Activated CD4-positive, alpha-beta T cell treated with anti-CD3 and anti-CD28 coated beads, Interleukin-2, amount 10 ng/mL, durations not matched to agents 24 days and 14 days (primary cell): ENCODE data around the gene MAP2K7. TPM values are rescaled to one million over a fixed set of nuclear protein-coding genes. Genes with fewer than 3 reads are reported as not detected.
A peak's percentile ranks its signal among the peaks of the same experiment; 100 is the strongest.
"Not testable (repeated sequence)": the region's sequence is repeated elsewhere in the genome, so short reads cannot be mapped to it uniquely, and the experiment has no call there.

Source experiments
- DNase-seq: peaks from one replicate; pipeline ENCODE4 v3.0.0; 2022
- H3K27ac Mint-ChIP-seq: one replicate; pipeline ENCODE4 v1.8.0; 2022; ENCODE audit warnings: mild to moderate bottlenecking, mixed read lengths
- H3K27me3 Mint-ChIP-seq: one replicate; pipeline ENCODE4 v1.8.0; 2022; ENCODE audit warnings: mixed read lengths
- H3K36me3 Mint-ChIP-seq: one replicate; pipeline ENCODE4 v1.8.0; 2022; ENCODE audit warnings: low read depth, mild to moderate bottlenecking, mixed read lengths
- H3K4me1 Mint-ChIP-seq: one replicate; pipeline ENCODE4 v1.8.0; 2021; ENCODE audit warnings: mixed read lengths
- H3K4me3 Mint-ChIP-seq: one replicate; pipeline ENCODE4 v1.8.0; 2022; ENCODE audit warnings: mild to moderate bottlenecking, moderate library complexity, mixed read lengths
- H3K9me3 Mint-ChIP-seq: one replicate; pipeline ENCODE4 v1.8.0; 2021; ENCODE audit warnings: mixed read lengths
- intact Hi-C: fragments of 100-400 bp; cut with micrococcal nuclease; formaldehyde crosslinking; loops from one replicate; pipeline ENCODE4 v1.15.1; 2023
- total RNA-seq: library from RNA; stranded (reverse); gene quantifications from 2 replicates; pipeline ENCODE4 v1.2.3, GENCODE V29; 2022

Gene MAP2K7
- total RNA-seq, 1 donor from 2014 or later = 46.7 TPM

DNA sequence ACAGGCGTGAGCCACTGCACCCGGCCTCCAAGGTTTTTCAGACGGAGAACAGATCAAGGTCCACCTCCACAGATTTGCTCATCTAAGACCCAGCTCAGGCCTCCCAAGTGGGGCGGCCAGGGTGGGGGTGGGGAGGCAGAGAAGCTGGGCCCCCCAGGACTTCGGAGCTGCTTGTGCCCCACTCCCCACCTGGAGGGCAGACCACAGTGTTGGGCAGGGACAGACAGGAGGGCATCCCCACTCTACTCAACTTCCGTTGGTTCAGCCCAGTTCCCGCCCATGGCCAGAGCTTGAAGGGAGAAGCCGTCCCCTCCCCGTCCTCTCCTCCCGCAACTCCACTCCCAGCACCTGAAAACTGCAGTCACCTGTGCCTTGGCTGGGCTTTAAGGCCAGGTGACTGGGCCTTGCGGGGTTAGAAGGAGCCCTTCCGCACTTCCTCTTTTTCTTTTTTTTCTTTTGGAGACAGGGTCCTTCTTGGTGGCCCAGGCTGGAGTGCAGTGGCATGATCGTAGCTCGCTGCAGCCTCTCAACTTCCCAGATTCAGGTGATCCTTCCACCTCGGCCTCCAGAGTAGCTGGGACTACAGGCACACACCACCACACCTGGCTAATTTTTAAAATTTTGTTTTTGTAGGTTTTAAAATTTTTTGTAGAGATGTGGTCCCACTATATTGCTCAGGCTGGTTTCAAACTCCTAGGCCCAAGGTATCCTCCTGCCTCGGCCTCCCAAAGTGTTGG lies 16.1 kb upstream of the MAP2K7 start:
- Mint-ChIP-seq H3K27me3 (peaks cover 8% of the 10 kb centered on the region), H3K9me3 (no peaks in the 10 kb centered on the region), H3K27ac (no peak overlapping the region), H3K4me1 (peaks cover 3% of the 10 kb centered on the region), H3K4me3 (no peak overlapping the region), H3K36me3 (no peaks in the 10 kb centered on the region)
- intact Hi-C loops = no loop called here
- DNase-seq = no peak

DNA sequence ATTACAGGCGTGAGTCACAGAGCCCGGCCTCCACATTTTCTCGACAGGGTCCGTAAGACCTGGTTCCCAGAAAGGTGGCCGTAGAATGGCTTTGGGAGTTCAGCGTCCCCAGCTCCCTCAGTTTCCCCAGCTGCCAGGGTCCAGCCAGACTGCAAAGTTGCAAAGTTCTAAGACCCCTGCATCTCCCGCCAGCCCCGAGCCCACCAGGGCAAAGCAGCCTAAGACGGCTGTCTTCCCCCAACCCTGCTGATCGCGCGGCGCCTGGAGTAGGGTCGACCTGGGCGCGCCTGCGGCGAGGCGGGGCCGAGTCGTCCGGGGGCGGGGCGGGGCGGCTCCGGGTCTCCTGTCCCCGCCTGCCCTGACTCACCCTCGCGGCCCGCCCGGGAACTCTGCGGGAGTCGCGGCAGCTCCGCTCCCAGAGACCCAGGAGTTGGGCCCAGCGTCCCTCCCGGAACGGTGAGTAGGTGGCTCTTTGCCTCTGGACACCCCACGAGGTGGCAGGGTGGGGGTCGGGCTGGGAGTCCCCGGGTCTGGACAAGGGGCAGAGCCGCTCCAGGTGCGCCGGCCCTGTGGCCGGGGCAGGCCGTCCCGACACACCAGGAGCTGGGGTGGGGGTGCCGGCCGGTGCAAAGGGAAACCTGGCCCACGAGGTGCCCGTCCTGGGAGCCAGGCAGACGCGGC lies 15.4 kb upstream of the MAP2K7 start, which contains the start of gene LRRC8E:
LRRC8E (plus strand) TSS at position 366 of the 681 bp plus-strand sequence. CDS start 7,094 bp downstream, outside the sequence.
- intact Hi-C loops = no loop called here
- Mint-ChIP-seq H3K36me3 (no peaks in the 10 kb centered on the region), H3K4me1 (peaks cover 3% of the 10 kb centered on the region), H3K27ac (no peak within 1 kb of the TSS), H3K9me3 (no peaks in the 10 kb centered on the region), H3K27me3 (peaks cover 8% of the 10 kb centered on the region), H3K4me3 (no peak within 1 kb of the TSS)
- DNase-seq = peak; percentile 79

DNA sequence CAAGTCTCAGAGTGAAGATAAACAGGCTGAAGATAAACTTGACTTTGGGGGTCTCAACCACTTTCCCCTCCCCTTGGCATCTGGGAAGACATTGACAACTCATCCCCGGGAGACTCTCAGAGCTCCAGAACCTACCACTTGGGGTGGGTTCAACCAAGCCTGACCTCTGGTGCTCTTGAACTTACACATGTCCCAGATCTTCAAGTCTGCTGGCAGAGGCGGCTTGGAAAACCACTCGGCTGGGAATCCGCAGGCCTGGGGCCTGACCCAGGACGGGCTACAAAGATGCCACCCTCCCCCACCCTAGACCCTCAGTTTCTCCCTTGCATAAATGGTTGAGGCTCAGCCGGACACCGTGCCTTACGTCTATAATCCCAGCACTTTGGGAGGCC lies 14.9 kb upstream of the MAP2K7 start:
- Mint-ChIP-seq H3K27me3 (peaks cover 8% of the 10 kb centered on the region), H3K36me3 (no peaks in the 10 kb centered on the region), H3K4me3 (no peak overlapping the region), H3K27ac (no peak overlapping the region), H3K9me3 (no peaks in the 10 kb centered on the region), H3K4me1 (peaks cover 2% of the 10 kb centered on the region)
- intact Hi-C loops = no loop called here
- no peak for DNase-seq

DNA sequence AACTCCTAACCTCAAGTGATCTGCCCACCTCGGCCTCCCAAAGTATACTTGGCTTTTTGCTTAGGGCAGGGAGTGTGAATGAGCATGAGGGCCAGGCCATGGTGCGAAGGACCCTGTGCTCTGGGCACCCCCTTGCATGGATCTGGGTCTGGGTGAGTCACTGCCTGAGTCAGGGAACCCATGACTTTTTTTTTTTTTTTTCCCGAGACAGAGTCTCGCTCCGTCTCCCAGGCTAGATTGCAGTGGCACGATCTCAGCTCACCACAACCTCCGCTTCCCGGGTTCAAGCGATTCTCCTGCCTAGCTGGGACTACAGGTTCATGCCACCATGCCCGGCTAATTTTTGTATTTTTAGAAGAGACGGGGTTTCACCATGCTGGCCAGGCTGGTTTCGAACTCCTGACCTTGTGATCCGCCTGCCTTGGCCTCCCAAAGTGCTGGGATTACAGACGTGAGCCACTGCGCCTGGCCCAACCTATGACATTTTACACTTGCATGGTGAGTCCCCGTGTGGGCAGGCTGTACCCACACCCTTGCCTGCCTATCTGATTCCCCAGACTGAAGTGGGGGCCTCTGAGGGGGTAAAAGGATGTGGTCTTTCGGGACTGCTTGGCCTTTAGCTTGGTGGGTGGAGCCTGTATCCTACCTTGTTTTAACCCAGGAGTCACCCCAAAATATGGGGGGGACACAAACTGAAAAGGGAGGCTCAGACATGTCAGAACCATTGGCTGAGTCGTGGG lies 10.1 kb upstream of the MAP2K7 start:
- H3K27me3 Mint-ChIP-seq, H3K9me3 Mint-ChIP-seq, H3K4me1 Mint-ChIP-seq, H3K27ac Mint-ChIP-seq, H3K36me3 Mint-ChIP-seq, DNase-seq, intact Hi-C loops, H3K4me3 Mint-ChIP-seq: not testable (repeated sequence)

DNA sequence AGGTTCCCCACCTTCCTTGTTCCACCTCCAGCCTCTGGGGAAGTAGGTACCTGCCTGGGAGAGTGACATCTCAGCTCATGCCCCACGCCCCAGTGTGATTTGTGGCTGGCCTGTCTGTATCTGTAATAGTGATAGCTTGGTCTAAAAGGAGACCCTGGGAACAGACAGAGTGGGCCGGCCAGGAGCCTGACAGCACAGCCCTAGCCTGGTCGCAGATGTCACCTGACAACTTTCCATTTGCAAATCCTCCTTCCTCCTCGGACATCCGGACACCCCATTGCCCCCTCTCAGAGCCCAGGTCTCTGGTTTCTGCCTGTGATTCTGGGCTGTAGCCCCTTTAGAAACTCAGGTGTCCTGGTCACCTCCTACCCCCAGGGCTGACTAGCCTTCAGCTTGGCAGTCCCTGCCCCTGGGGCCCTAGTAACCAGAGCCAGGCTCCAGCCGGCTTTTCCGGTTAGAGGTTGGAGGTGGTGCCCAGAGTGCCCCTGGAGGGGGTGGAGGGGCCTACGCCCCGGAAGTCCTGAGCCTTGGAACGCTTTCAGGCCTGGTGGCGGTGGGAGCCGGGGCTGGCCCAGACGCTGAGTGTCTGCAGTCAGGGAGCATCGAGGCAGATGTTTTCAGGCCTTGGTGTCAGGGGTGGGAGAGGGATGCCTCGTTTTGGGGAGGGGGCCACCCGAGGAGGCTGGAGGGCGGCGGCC lies 8.9 kb upstream of the MAP2K7 start:
- no peaks in the 10 kb centered on the region for H3K9me3 Mint-ChIP-seq
- H3K27me3 Mint-ChIP-seq = peaks cover 3% of the 10 kb centered on the region
- intact Hi-C loops = no loop called here
- no peak overlapping the region for H3K27ac Mint-ChIP-seq
- DNase-seq = no peak
- no peaks in the 10 kb centered on the region for H3K36me3 Mint-ChIP-seq
- no peaks in the 10 kb centered on the region for H3K4me1 Mint-ChIP-seq
- H3K4me3 Mint-ChIP-seq = no peak overlapping the region

DNA sequence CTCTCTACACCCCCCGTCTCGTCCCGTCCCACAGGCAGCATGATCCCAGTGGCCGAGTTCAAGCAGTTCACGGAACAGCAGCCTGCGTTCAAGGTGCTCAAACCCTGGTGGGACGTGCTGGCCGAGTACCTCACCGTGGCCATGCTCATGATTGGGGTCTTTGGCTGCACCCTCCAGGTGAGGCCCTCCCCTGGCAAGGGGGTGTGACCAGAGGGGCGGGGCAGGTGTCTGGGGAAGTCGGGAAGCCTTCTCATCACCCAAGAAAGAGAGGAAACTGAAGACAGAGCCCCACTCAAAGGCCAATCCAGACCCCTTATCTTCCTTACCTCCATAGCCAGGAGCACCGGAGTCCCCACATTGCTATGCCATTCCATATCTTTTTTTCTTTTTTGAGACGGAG lies 8.1 kb upstream of the MAP2K7 start:
- H3K27ac Mint-ChIP-seq = no peak overlapping the region
- H3K27me3 Mint-ChIP-seq = no peaks in the 10 kb centered on the region
- no peak overlapping the region for H3K4me3 Mint-ChIP-seq
- no peaks in the 10 kb centered on the region for H3K36me3 Mint-ChIP-seq
- DNase-seq = no peak
- no peaks in the 10 kb centered on the region for H3K9me3 Mint-ChIP-seq
- no peaks in the 10 kb centered on the region for H3K4me1 Mint-ChIP-seq
- intact Hi-C loops = no loop called here

DNA sequence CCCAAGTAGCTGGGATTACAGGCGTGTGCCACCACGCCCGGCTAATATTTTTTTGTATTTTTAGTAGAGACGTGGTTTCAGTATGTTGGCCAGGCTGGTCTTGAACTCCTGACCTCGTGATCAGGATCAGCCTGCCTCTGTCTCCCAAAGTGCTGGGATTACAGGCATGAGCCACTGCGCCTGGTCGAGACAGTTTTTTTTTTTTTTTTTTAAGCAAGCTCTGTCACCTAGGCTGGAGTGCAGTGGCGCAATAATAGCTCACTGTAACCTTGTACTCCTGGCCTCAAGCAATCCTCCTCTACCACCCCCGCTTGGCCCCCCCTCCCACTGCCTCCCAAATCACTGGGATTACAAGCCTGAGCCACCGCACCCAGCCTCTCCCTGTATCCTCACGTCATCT lies 6.4 kb upstream of the MAP2K7 start:
- no peak overlapping the region for H3K4me3 Mint-ChIP-seq
- H3K27me3 Mint-ChIP-seq = no peaks in the 10 kb centered on the region
- no peaks in the 10 kb centered on the region for H3K4me1 Mint-ChIP-seq
- intact Hi-C loops = no loop called here
- no peak for DNase-seq
- no peaks in the 10 kb centered on the region for H3K36me3 Mint-ChIP-seq
- no peak overlapping the region for H3K27ac Mint-ChIP-seq
- no peaks in the 10 kb centered on the region for H3K9me3 Mint-ChIP-seq

DNA sequence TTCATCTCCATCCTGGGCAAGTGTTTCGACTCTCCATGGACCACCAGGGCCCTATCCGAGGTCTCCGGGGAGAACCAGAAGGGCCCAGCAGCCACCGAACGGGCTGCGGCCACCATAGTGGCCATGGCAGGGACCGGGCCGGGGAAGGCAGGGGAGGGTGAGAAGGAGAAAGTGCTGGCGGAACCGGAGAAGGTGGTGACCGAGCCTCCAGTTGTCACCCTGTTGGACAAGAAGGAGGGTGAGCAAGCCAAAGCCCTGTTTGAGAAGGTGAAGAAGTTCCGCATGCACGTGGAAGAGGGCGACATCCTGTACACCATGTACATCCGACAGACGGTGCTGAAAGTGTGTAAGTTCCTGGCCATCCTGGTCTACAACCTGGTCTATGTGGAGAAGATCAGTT lies 4.7 kb upstream of the MAP2K7 start:
- Mint-ChIP-seq H3K4me3 (no peak overlapping the region), H3K27me3 (peaks cover 3% of the 10 kb centered on the region), H3K36me3 (peaks cover 3% of the 10 kb centered on the region), H3K27ac (no peak overlapping the region), H3K9me3 (no peaks in the 10 kb centered on the region), H3K4me1 (peaks cover 12% of the 10 kb centered on the region)
- intact Hi-C loops = no loop called here
- peak; percentile 54 for DNase-seq

DNA sequence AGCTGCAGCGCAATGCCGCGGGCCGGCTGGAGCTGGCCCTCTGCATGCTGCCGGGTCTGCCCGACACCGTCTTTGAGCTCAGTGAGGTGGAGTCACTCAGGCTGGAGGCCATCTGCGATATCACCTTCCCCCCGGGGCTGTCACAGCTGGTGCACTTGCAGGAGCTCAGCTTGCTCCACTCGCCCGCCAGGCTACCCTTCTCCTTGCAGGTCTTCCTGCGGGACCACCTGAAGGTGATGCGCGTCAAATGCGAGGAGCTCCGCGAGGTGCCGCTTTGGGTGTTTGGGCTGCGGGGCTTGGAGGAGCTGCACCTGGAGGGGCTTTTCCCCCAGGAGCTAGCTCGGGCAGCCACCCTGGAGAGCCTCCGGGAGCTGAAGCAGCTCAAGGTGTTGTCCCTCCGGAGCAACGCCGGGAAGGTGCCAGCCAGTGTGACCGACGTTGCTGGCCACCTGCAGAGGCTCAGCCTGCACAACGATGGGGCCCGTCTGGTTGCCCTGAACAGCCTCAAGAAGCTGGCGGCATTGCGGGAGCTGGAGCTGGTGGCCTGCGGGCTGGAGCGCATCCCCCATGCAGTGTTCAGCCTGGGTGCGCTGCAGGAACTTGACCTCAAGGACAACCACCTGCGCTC lies 3.8 kb upstream of the MAP2K7 start:
- peaks cover 17% of the 10 kb centered on the region for H3K4me1 Mint-ChIP-seq
- intact Hi-C loops = no loop called here
- H3K4me3 Mint-ChIP-seq = no peak overlapping the region
- no peak overlapping the region for H3K27ac Mint-ChIP-seq
- peak; percentile 58 for DNase-seq
- H3K27me3 Mint-ChIP-seq = peaks cover 3% of the 10 kb centered on the region
- H3K9me3 Mint-ChIP-seq = no peaks in the 10 kb centered on the region
- H3K36me3 Mint-ChIP-seq = peaks cover 8% of the 10 kb centered on the region

DNA sequence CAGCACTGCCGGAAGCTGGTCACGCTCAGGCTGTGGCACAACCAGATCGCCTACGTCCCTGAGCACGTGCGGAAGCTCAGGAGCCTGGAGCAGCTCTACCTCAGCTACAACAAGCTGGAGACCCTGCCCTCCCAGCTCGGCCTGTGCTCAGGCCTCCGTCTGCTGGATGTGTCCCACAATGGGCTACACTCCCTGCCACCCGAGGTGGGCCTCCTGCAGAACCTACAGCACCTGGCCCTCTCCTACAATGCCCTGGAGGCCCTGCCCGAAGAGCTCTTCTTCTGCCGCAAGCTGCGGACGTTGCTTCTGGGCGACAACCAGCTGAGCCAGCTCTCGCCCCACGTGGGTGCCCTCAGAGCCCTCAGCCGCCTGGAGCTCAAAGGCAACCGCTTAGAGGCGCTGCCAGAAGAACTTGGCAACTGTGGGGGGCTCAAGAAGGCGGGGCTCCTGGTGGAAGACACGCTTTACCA lies 3.2 kb upstream of the MAP2K7 start:
- H3K27me3 Mint-ChIP-seq = peaks cover 3% of the 10 kb centered on the region
- H3K4me1 Mint-ChIP-seq = peaks cover 20% of the 10 kb centered on the region
- no peak overlapping the region for H3K4me3 Mint-ChIP-seq
- intact Hi-C loops = no loop called here
- DNase-seq = peak; percentile 57
- H3K36me3 Mint-ChIP-seq = peaks cover 11% of the 10 kb centered on the region
- H3K9me3 Mint-ChIP-seq = no peaks in the 10 kb centered on the region
- no peak overlapping the region for H3K27ac Mint-ChIP-seq

DNA sequence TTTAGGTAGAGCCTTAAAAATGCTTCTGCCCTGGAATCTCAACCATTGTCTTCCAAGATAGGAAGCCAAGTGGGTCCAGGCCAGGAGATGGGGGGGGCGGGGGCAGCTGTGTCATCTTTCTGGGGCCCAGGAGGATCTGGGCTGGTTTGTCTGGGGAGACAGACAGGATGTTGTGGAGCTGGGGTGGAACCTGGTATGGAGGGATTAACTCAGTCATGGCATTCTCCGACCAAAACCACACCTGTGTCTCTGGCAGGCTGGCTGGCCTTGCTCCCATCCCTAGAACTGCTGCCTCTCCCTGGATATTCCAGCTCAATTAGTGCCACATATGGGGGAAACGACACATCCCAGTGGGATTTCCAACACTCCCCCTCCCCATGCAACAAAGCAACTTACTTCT lies 2.7 kb upstream of the MAP2K7 start:
- intact Hi-C loops = no loop called here
- no peaks in the 10 kb centered on the region for H3K9me3 Mint-ChIP-seq
- H3K27ac Mint-ChIP-seq = no peak overlapping the region
- peaks cover 14% of the 10 kb centered on the region for H3K36me3 Mint-ChIP-seq
- DNase-seq = no peak
- H3K4me3 Mint-ChIP-seq = no peak overlapping the region
- peaks cover 23% of the 10 kb centered on the region for H3K4me1 Mint-ChIP-seq
- peaks cover 3% of the 10 kb centered on the region for H3K27me3 Mint-ChIP-seq

DNA sequence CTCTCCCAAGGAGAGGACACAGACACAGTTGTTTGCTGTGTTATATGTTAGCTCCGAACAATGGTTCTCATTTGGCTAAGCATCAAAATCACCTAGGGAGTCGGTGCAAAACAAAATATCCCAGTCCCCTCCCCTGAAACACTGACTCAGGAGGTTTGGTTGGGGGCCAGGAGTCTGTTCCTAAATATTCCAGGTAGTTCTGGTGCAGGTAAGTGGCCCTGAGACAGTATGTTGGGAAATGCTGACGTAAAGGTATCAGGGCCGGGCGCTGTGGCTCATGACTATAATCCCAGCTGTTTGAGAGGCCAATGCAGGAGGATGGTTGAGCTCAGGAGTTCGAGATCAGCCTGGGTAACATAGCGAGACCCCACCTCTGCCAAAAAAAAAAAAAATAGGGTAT lies 2.3 kb upstream of the MAP2K7 start:
- intact Hi-C loops = no loop called here

DNA sequence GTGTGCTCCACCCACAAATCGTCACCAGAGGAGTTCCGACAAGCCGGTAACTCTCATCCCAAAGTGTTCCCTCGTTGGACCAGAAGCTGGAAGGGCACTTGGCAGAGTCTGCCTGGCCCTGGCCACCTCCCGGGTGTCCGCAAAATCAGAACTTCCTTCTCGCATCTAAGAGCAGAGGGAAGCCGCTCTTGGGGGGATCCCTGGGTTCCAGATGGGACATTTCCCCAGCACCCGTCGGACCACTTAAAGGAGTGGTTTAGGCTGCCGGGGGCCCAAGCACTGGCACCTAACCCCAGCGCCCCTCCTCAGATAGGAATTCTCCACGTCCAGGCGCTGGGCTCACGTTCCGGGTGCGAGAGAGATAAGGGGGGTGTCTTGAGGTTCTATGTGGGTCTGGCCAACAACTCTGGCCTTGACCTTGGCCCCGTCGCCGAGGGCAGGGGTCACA lies 857 bp upstream of the MAP2K7 start:
- Mint-ChIP-seq H3K9me3 (no peaks in the 10 kb centered on the region), H3K4me1 (peaks cover 25% of the 10 kb centered on the region), H3K27ac (peak overlapping the region; percentile 96), H3K27me3 (peaks cover 3% of the 10 kb centered on the region), H3K4me3 (peak overlapping the region; percentile 93), H3K36me3 (peaks cover 17% of the 10 kb centered on the region)
- intact Hi-C loops = loop anchor here (1.0 to 2.0 kb wide), 3 partner anchors 17 to 40 kb away; partner anchors contain the start of genes SNAPC2 and TIMM44
- peak; percentile 68 for DNase-seq

More for the DNA sequence above, 2.3 kb upstream of the MAP2K7 start:
- Mint-ChIP-seq H3K36me3 (peaks cover 14% of the 10 kb centered on the region), H3K27me3 (peaks cover 3% of the 10 kb centered on the region), H3K9me3 (no peaks in the 10 kb centered on the region), H3K4me1 (peaks cover 23% of the 10 kb centered on the region), H3K4me3 (no peak overlapping the region), H3K27ac (no peak overlapping the region)
- DNase-seq = peak; percentile 56
